Breast epithelium (tissue), 3 donors: ENCODE results near the gene BPGM.

Experiments
- CTCF ChIP-seq, 3 donors: fragments of 450-650 bp; IDR thresholded peaks; one replicate each; pipeline ENCODE4 v1.5.1; 2016 to 2017; ENCODE audit warnings: antibody characterized with exemption in 3 of 3, mild to moderate bottlenecking in 3 of 3, moderate library complexity in 3 of 3
- POLR2A ChIP-seq: fragments of 450-650 bp; IDR thresholded peaks from one replicate; pipeline ENCODE4 v1.6.1; 2016; ENCODE audit warnings: antibody characterized with exemption, mild to moderate bottlenecking, moderate library complexity
- POLR2AphosphoS5 ChIP-seq, 3 donors: sonication (generic); formaldehyde crosslinking; IDR thresholded peaks; one replicate each; pipeline ENCODE4 v1.6.1; 2017; ENCODE audit warnings: antibody characterized with exemption in 3 of 3

GRCh38 chr7:134697205-134697886 is 50.7 kb downstream of the BPGM start:
- no peak for TF ChIP-seq CTCF (IDR thresholded peaks at IDR 0.05)
- TF ChIP-seq POLR2A: no peak
- TF ChIP-seq POLR2AphosphoS5 (IDR thresholded peaks at IDR 0.05): no peak
